Measurements from ENCODE around the gene DNMT3B.

GRCh38 chr20:32829311-32830005, 67.3 kb downstream of the DNMT3B start:
- no peak for TF ChIP-seq POLR2A (IDR thresholded peaks at IDR 0.05)
- no peak for TF ChIP-seq CTCF (IDR thresholded peaks at IDR 0.05)
- no peak for TF ChIP-seq EP300 (IDR thresholded peaks at IDR 0.05)
